BLaER1 treated with 17β-estradiol and CSF1 and Interleukin-3, amounts not matched to agents 10 nM and 100 nM (cell line): ENCODE measurements around the gene D2HGDH.
"Not testable (repeated sequence)": the region's sequence is repeated elsewhere in the genome, so short reads cannot be mapped to it uniquely, and the experiment has no call there.

ENCODE experiments used
- H3K27ac ChIP-seq, 11 experiments: shearing (Covaris generic); formaldehyde crosslinking; 2 replicates each; pipeline ENCODE4 v1.8.1; 2022
- H3K27me3 ChIP-seq, 11 experiments: shearing (Covaris generic); formaldehyde crosslinking; 2 replicates each; pipeline ENCODE4 v1.8.1; 2022
- H3K36me3 ChIP-seq, 11 experiments: shearing (Covaris generic); formaldehyde crosslinking; 2 replicates each; pipeline ENCODE4 v1.8.1; 2022
- H3K4me1 ChIP-seq, 10 experiments: shearing (Covaris generic); formaldehyde crosslinking; 2 replicates each; pipeline ENCODE4 v1.8.1; 2022
- H3K4me2 ChIP-seq, 11 experiments: shearing (Covaris generic); formaldehyde crosslinking; 2 replicates each; pipeline ENCODE4 v1.8.1; 2022
- H3K4me3 ChIP-seq, 10 experiments: shearing (Covaris generic); formaldehyde crosslinking; 2 replicates each; pipeline ENCODE4 v1.8.1; 2022
- H3K9ac ChIP-seq, 11 experiments: shearing (Covaris generic); formaldehyde crosslinking; 2 replicates each; pipeline ENCODE4 v1.8.1; 2022
- H3K9me3 ChIP-seq, 11 experiments: shearing (Covaris generic); formaldehyde crosslinking; replicated peaks in 1 of 11; 2 replicates each; pipeline ENCODE4 v1.8.1; 2022
- H4K20me1 ChIP-seq, 11 experiments: shearing (Covaris generic); formaldehyde crosslinking; 2 replicates each; pipeline ENCODE4 v1.8.1; 2022
- Cebpa-rat ChIP-seq, 11 experiments: shearing (Covaris generic); IDR thresholded peaks; 2 replicates each; pipeline ENCODE4 v1.8.1; 2022

Gene D2HGDH

DNA sequence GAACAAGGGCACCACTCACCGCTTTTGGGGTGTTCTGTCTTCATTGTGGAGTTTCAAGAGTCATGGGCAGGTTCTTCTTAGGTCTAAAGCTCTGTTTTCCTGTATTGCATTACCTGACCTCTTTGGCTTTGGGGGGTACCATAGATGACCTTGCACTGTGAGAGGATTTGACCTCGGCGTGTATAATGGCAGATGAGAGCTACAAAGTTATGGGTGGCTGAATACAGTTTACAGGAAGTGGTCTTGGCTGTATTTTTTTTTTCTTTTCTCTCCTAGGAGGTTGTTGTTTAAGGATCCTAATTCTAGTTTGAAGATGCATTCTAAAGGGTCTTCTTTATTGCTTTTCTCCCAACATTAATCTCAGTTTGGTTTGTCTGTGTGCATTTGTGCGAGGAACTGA, 53.7 kb downstream of the D2HGDH start:
- Histone ChIP-seq H3K4me1 (peaks cover 17 to 32% (median 23%) of the 10 kb centered on the region in 10 experiments), H3K27ac (peak overlapping the region in 9 of 11 experiments; percentile 45 to 75 (median 62); a peak in 17 of 22 replicates), H3K9ac (peak overlapping the region in 4 of 11 experiments; percentile 26 to 46 (median 36); a peak in 5 of 22 replicates), H3K9me3 (peaks cover 18 to 43% (median 24%) of the 10 kb centered on the region in 11 experiments; a peak in 20 of 22 replicates), H4K20me1 (no peaks in the 10 kb centered on the region), H3K36me3 (no peaks in the 10 kb centered on the region), H3K27me3 (no peaks in the 10 kb centered on the region), H3K4me2 (peak overlapping the region; percentile 34 to 80 (median 70); a peak in 21 of 22 replicates), H3K4me3 (no peak overlapping the region)
- no peak for TF ChIP-seq Cebpa-rat (IDR thresholded peaks at IDR 0.05)

- Histone ChIP-seq H3K36me3 (no peaks in the 10 kb centered on the region), H4K20me1 (no peaks in the 10 kb centered on the region), H3K9ac (peak overlapping the region in 4 of 11 experiments; percentile 26 to 46 (median 36); a peak in 5 of 22 replicates), H3K9me3 (peaks cover 17 to 41% (median 23%) of the 10 kb centered on the region in 11 experiments; a peak in 20 of 22 replicates), H3K27me3 (no peaks in the 10 kb centered on the region), H3K4me1 (peaks cover 17 to 32% (median 23%) of the 10 kb centered on the region in 10 experiments), H3K27ac (peak overlapping the region in 9 of 11 experiments; percentile 45 to 75 (median 62); a peak in 17 of 22 replicates), H3K4me2 (peak overlapping the region; percentile 34 to 80 (median 70)), H3K4me3 (no peak overlapping the region)
- no peak for TF ChIP-seq Cebpa-rat (IDR thresholded peaks at IDR 0.05)
Measured at GRCh38 chr2:241788572-241788971, 54.1 kb downstream of the D2HGDH start.

GRCh38 chr2:241791385-241791784, 57.0 kb downstream of the D2HGDH start:
- H3K4me2 ChIP-seq, H3K9ac ChIP-seq, H3K27ac ChIP-seq, H4K20me1 ChIP-seq, H3K27me3 ChIP-seq, H3K4me3 ChIP-seq, H3K36me3 ChIP-seq: not testable (repeated sequence)
- Histone ChIP-seq H3K4me1 (peaks cover 19 to 46% (median 24%) of the 10 kb centered on the region in 10 experiments), H3K9me3 (peaks cover 10 to 34% (median 20%) of the 10 kb centered on the region in 11 experiments; a peak in 18 of 22 replicates)

DNA sequence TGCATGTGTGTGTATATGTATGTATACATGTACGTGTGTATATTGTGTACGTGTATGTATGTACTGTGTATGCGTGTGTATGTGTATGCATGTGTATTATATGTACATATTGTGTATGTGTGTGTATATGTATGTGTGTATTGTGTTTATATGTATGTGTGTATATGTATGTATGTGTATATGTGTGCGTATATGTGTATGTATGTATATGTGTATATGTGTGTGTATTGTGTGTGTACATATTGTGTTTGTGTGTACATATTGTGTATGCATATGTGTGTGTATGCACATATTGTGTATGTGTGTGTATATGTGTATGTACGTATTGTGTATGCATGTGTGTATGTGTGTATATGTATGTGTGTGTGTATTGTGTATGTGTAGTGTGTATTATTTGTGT, 59.0 kb downstream of the D2HGDH start:
- H3K4me3 ChIP-seq, result no peak overlapping the region
- no peaks in the 10 kb centered on the region for H4K20me1 ChIP-seq
- no peak overlapping the region for H3K9ac ChIP-seq
- peaks cover 22 to 50% (median 31%) of the 10 kb centered on the region in 10 experiments for H3K4me1 ChIP-seq
- no peak for TF ChIP-seq Cebpa-rat (IDR thresholded peaks at IDR 0.05)
- H3K36me3 ChIP-seq, result no peaks in the 10 kb centered on the region
- no peaks in the 10 kb centered on the region for H3K27me3 ChIP-seq
- no peak overlapping the region for H3K27ac ChIP-seq
- H3K9me3 ChIP-seq, result peaks cover 10 to 34% (median 20%) of the 10 kb centered on the region in 11 experiments; a peak in 18 of 22 replicates
- no peak overlapping the region for H3K4me2 ChIP-seq

DNA sequence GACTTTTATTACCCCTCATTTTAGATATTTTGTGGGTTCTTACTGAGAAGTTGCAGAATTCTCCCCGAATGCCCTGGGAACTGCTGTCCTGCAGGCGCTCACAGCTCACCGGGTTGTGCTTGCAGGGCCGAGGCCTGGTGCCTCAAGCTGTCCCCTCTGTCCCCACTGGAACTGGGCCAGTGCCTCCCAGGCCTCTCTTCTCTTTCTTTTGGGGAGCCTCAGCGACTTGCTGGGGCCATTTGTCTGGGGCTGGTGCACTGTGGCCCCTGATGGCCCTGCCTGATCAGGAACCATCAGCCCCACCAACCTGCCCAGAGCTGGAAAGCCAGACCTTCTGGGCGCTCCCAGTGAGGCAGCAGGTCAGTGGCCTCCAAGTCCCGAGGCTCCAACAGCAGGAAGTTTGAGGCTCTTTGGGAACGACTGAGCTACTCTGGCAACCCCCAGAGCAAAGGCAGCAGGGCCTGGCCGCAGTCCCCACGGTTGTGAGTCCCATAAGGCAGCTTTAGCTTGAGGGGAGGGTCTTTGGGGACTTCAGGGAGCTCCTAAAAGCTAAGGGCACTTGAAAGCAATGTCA, 59.9 kb downstream of the D2HGDH start:
- Histone ChIP-seq H4K20me1 (no peaks in the 10 kb centered on the region), H3K9me3 (peaks cover 10 to 24% (median 14%) of the 10 kb centered on the region in 11 experiments; a peak in 18 of 22 replicates), H3K4me3 (no peak overlapping the region), H3K27ac (no peak overlapping the region), H3K9ac (no peak overlapping the region), H3K36me3 (no peaks in the 10 kb centered on the region), H3K27me3 (no peaks in the 10 kb centered on the region), H3K4me1 (peaks cover 16 to 50% (median 31%) of the 10 kb centered on the region in 10 experiments; a peak in 19 of 20 replicates), H3K4me2 (no peak overlapping the region)
- TF ChIP-seq Cebpa-rat (IDR thresholded peaks at IDR 0.05), result no peak

- no peak overlapping the region for H3K4me3 ChIP-seq
- H3K4me1 ChIP-seq, result peaks cover 12 to 54% (median 37%) of the 10 kb centered on the region in 10 experiments; a peak in 19 of 20 replicates
- H3K9me3 ChIP-seq, result peaks cover 8 to 15% (median 12%) of the 10 kb centered on the region in 11 experiments; a peak in 18 of 22 replicates
- H3K27ac ChIP-seq, result no peak overlapping the region
- no peak overlapping the region for H3K9ac ChIP-seq
- no peaks in the 10 kb centered on the region for H3K36me3 ChIP-seq
- no peaks in the 10 kb centered on the region for H3K27me3 ChIP-seq
- H4K20me1 ChIP-seq, result no peaks in the 10 kb centered on the region
- peak overlapping the region in 1 of 11 experiments; percentile 10; a peak in 1 of 22 replicates for H3K4me2 ChIP-seq
- TF ChIP-seq Cebpa-rat (IDR thresholded peaks at IDR 0.05), result no peak
Measured at GRCh38 chr2:241795021-241795999, 60.9 kb downstream of the D2HGDH start.

DNA sequence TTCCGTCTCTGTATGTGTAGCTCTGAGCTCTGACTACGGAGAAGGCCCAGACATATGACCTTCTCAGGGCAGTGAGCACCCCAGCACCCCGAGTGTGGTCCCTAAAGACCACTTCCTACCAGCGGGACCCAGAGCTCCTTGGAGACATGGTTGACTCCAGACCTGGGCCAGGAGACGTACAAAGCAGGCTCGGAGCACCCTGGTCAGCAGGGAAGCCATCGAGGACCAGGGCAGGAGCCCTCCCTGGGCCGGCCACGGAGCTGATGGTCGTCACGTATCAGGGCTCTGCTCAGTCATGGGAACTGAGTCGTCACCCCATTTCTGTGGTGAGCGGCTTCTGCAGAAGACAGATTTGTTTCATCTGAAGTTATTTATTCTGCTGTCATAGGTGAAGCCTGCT, 61.8 kb downstream of the D2HGDH start:
- Histone ChIP-seq H3K4me2 (peak overlapping the region in 6 of 11 experiments; percentile 9 to 52 (median 28); a peak in 6 of 22 replicates), H4K20me1 (no peaks in the 10 kb centered on the region), H3K27me3 (no peaks in the 10 kb centered on the region), H3K9me3 (peaks cover 1 to 6% (median 4%) of the 10 kb centered on the region in 11 experiments; a peak in 17 of 22 replicates), H3K27ac (no peak overlapping the region), H3K9ac (no peak overlapping the region), H3K4me3 (no peak overlapping the region), H3K4me1 (peaks cover 12 to 63% (median 41%) of the 10 kb centered on the region in 10 experiments; a peak in 19 of 20 replicates), H3K36me3 (no peaks in the 10 kb centered on the region)
- TF ChIP-seq Cebpa-rat (IDR thresholded peaks at IDR 0.05), result no peak

DNA sequence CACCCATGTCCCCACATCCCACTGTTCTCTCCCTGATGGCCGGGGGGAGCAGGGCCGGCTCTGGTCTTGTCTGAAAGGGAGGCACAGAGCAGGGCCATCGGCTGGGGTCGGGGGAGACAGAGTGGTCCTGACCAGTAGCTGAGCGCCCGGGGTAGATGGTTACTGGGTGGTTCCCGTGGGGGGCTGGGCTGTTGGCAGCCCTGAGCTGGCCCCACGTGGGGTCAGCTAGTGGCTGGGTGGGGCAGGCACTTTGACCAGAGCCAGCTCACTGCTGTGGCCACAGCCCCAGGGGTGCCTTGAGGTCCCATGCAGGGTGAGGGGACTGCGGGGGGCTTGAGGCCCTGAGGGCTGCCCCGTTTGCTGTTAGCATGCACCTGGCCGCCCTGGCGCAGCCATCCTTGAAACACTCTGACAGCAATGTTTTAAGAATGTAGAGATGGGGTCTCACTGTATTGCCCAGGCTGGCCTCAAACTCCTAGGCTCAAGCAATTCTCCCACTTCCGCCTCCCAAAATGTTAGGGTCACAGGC, 62.2 kb downstream of the D2HGDH start:
- H4K20me1 ChIP-seq, result no peaks in the 10 kb centered on the region
- H3K4me1 ChIP-seq, result peaks cover 12 to 68% (median 44%) of the 10 kb centered on the region in 10 experiments; a peak in 19 of 20 replicates
- TF ChIP-seq Cebpa-rat (IDR thresholded peaks at IDR 0.05), result no peak

More for the DNA sequence above, 62.2 kb downstream of the D2HGDH start:
- Histone ChIP-seq H3K9me3 (peaks cover 0 to 2% (median 0%) of the 10 kb centered on the region in 11 experiments; a peak in 3 of 22 replicates), H3K4me2 (peak overlapping the region in 6 of 11 experiments; percentile 9 to 52 (median 28); a peak in 7 of 22 replicates), H3K36me3 (no peaks in the 10 kb centered on the region), H3K4me3 (no peak overlapping the region), H3K27ac (no peak overlapping the region), H3K27me3 (no peaks in the 10 kb centered on the region), H3K9ac (no peak overlapping the region)
